ENCODE measurements around the gene MAGEF1. TPM values are rescaled to one million over a fixed set of nuclear protein-coding genes. Genes with fewer than 3 reads are reported as not detected.

MAGEF1 gene
- total and polyA plus RNA-seq, 9 of the 15 experiments (the other 6 are each of a cell fraction or from before 2014, with no cell fraction given): 1.5 to 39.1 (median 19.8) TPM

- WGBS (ENCODE audit: insufficient coverage, low coverage, missing lambda C conversion rate): 0% methylated on average over 8 of the region's 9 CpGs
Measured at GRCh38 chr3:184666442-184666841, 45.4 kb downstream of the MAGEF1 start.

More at GRCh38 chr3:184666442-184666841, 45.4 kb downstream of the MAGEF1 start:
- H3K9me1 ChIP-seq (ENCODE audit: control insufficient read depth, insufficient read depth, low read length): no peaks in the 10 kb centered on the region
- ChIA-PET POLR2A (interaction anchor here (1.0 kb wide), 1 partner anchor 13 kb away, joined by 3 read pairs; no protein-coding TSS in a partner anchor), CTCF (ENCODE audit: low intra/inter-chr PET ratio) (no interaction called here)
- in situ Hi-C loops (cut with MboI) (loop anchor here (25.0 kb wide), 1 partner anchor 1396 kb away; no protein-coding TSS in a partner anchor), intact Hi-C loops (cut with micrococcal nuclease) (no loop called here)
- no TSS peak for BruUV-seq (replicated peaks)
- H3K36me3 ChIP-seq (ENCODE audit: control insufficient read depth, insufficient read depth, low read length): no peaks in the 10 kb centered on the region
- ATAC-seq (no peak), FAIRE-seq (no peak), DNase-seq (ENCODE audit: extremely low read depth in 1 of 4, low spot score in 3 of 4) (no peak)
- no peak overlapping the region for H3K4me2 ChIP-seq (ENCODE audit: insufficient read depth, low read length)
- H3K79me2 ChIP-seq (ENCODE audit: control insufficient read depth, insufficient read depth, low read length): no peaks in the 10 kb centered on the region
- no peak overlapping the region for H3K9ac ChIP-seq (ENCODE audit: insufficient read depth in 1 of 2, low read depth in 2 of 2, low read length in 2 of 2)
- TF ChIP-seq ZNF280B (CRISPR knock-in tag; IDR thresholded peaks at IDR 0.05): no peak
- no peak for TF ChIP-seq ZNF41 (CRISPR knock-in tag; conservative IDR thresholded peaks at IDR 0.05)
- no peak for TF ChIP-seq ZNF639 (CRISPR knock-in tag; conservative IDR thresholded peaks at IDR 0.05 in 1 of 2, IDR thresholded peaks at IDR 0.05 in 1 of 2)
- TF ChIP-seq ZBTB43 (CRISPR knock-in tag; IDR thresholded peaks at IDR 0.05): no peak
- no peak for TF ChIP-seq ZBTB9 (CRISPR knock-in tag; IDR thresholded peaks at IDR 0.05)
- TF ChIP-seq USF1 (CRISPR knock-in tag; IDR thresholded peaks at IDR 0.05): no peak
- no peak for TF ChIP-seq THRA (IDR thresholded peaks at IDR 0.05)
- TF ChIP-seq SMARCA5 (IDR thresholded peaks at IDR 0.05): no peak
- no peak for TF ChIP-seq ZZZ3 (IDR thresholded peaks at IDR 0.05)
- no peaks in the 10 kb centered on the region for H3K4me1 ChIP-seq (replicated peaks in 1 of 2; ENCODE audit: control insufficient read depth in 2 of 2, insufficient read depth in 2 of 2, low read length in 2 of 2)
- no peak overlapping the region for H3K27ac ChIP-seq (ENCODE audit: extremely low read depth, low read depth, low read length)
- no peak overlapping the region for H3K4me3 ChIP-seq
- H4K20me1 ChIP-seq (replicated peaks; ENCODE audit: control insufficient read depth, insufficient read depth, low read length): no peaks in the 10 kb centered on the region; the same call in 1 of the 2 replicates
- H2AFZ ChIP-seq (ENCODE audit: low read depth, low read length): no peak overlapping the region
- H3K27me3 ChIP-seq (ENCODE audit: control insufficient read depth in 2 of 2, insufficient read depth in 2 of 2, low read length in 2 of 2): peaks cover 54 to 69% of the 10 kb centered on the region in 2 experiments
- H3K9me3 ChIP-seq (replicated peaks; ENCODE audit: control insufficient read depth, insufficient read depth, low read depth, low read length): no peaks in the 10 kb centered on the region
